ENCODE data around the gene PCDHGA6.

PCDHGA6 gene

DNA sequence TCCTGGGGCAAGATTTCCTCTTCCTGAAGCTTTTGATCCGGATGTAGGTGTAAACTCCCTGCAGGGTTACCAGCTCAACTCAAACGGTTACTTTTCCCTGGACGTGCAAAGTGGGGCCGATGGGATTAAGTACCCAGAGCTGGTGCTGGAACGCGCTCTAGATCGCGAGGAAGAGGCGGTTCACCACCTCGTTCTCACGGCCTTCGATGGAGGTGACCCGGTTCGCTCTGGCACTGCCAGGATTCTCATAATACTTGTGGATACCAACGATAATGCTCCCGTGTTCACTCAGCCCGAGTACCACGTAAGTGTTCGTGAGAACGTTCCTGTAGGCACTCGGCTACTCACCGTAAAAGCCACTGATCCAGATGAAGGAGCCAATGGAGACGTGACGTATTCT is 18.1 kb upstream of the PCDHGA6 start:
- H3K27me3 ChIP-seq (ENCODE audit: insufficient read depth, poor library complexity, severe bottlenecking), result no peaks in the 10 kb centered on the region
- no peak overlapping the region for H3K27ac ChIP-seq (replicated peaks)

GRCh38 chr5:141356133-141356532 is 17.6 kb upstream of the PCDHGA6 start:
- Histone ChIP-seq H3K4me3 (replicated peaks; ENCODE audit: insufficient read depth, low read length) (no peak overlapping the region), H3K27ac (replicated peaks) (no peak overlapping the region), H3K27me3 (ENCODE audit: insufficient read depth, poor library complexity, severe bottlenecking) (no peaks in the 10 kb centered on the region)
- no peak for DNase-seq (ENCODE audit: low read depth in 1 of 2, low spot score in 1 of 2)
- TF ChIP-seq, protein P1, sequence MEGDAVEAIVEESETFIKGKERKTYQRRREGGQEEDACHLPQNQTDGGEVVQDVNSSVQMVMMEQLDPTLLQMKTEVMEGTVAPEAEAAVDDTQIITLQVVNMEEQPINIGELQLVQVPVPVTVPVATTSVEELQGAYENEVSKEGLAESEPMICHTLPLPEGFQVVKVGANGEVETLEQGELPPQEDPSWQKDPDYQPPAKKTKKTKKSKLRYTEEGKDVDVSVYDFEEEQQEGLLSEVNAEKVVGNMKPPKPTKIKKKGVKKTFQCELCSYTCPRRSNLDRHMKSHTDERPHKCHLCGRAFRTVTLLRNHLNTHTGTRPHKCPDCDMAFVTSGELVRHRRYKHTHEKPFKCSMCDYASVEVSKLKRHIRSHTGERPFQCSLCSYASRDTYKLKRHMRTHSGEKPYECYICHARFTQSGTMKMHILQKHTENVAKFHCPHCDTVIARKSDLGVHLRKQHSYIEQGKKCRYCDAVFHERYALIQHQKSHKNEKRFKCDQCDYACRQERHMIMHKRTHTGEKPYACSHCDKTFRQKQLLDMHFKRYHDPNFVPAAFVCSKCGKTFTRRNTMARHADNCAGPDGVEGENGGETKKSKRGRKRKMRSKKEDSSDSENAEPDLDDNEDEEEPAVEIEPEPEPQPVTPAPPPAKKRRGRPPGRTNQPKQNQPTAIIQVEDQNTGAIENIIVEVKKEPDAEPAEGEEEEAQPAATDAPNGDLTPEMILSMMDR (IDR thresholded peaks at IDR 0.05; ENCODE audit: insufficient read depth, low read length), result no peak
- TF ChIP-seq SPI1 (IDR thresholded peaks at IDR 0.05; ENCODE audit: borderline replicate concordance, low read depth) (no peak), POLR2AphosphoS5 (IDR thresholded peaks at IDR 0.05; ENCODE audit: low read depth) (no peak), GABPA (IDR thresholded peaks at IDR 0.05; ENCODE audit: low read depth) (no peak)
- TF ChIP-seq, protein P2, sequence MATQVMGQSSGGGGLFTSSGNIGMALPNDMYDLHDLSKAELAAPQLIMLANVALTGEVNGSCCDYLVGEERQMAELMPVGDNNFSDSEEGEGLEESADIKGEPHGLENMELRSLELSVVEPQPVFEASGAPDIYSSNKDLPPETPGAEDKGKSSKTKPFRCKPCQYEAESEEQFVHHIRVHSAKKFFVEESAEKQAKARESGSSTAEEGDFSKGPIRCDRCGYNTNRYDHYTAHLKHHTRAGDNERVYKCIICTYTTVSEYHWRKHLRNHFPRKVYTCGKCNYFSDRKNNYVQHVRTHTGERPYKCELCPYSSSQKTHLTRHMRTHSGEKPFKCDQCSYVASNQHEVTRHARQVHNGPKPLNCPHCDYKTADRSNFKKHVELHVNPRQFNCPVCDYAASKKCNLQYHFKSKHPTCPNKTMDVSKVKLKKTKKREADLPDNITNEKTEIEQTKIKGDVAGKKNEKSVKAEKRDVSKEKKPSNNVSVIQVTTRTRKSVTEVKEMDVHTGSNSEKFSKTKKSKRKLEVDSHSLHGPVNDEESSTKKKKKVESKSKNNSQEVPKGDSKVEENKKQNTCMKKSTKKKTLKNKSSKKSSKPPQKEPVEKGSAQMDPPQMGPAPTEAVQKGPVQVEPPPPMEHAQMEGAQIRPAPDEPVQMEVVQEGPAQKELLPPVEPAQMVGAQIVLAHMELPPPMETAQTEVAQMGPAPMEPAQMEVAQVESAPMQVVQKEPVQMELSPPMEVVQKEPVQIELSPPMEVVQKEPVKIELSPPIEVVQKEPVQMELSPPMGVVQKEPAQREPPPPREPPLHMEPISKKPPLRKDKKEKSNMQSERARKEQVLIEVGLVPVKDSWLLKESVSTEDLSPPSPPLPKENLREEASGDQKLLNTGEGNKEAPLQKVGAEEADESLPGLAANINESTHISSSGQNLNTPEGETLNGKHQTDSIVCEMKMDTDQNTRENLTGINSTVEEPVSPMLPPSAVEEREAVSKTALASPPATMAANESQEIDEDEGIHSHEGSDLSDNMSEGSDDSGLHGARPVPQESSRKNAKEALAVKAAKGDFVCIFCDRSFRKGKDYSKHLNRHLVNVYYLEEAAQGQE (IDR thresholded peaks at IDR 0.05; ENCODE audit: insufficient replicate concordance, low read depth), result no peak

More for the DNA sequence above, 18.1 kb upstream of the PCDHGA6 start:
- no peak for DNase-seq (ENCODE audit: low read depth in 1 of 2, low spot score in 1 of 2)
- TF ChIP-seq GABPA (IDR thresholded peaks at IDR 0.05; ENCODE audit: low read depth), result no peak
- TF ChIP-seq, protein P1 (IDR thresholded peaks at IDR 0.05; ENCODE audit: insufficient read depth, low read length), result no peak
- TF ChIP-seq POLR2AphosphoS5 (IDR thresholded peaks at IDR 0.05; ENCODE audit: low read depth), result no peak
- TF ChIP-seq, protein P2 (IDR thresholded peaks at IDR 0.05; ENCODE audit: insufficient replicate concordance, low read depth), result no peak
- TF ChIP-seq SPI1 (IDR thresholded peaks at IDR 0.05; ENCODE audit: borderline replicate concordance, low read depth), result no peak
- no peak overlapping the region for H3K4me3 ChIP-seq (replicated peaks; ENCODE audit: insufficient read depth, low read length)

GRCh38 chr5:141356950-141357349 is 16.7 kb upstream of the PCDHGA6 start:
- DNase-seq (ENCODE audit: low read depth in 1 of 2, low spot score in 1 of 2), result no peak
- no peak overlapping the region for H3K27ac ChIP-seq (replicated peaks)
- no peak overlapping the region for H3K4me3 ChIP-seq (replicated peaks; ENCODE audit: insufficient read depth, low read length)
- no peaks in the 10 kb centered on the region for H3K27me3 ChIP-seq (ENCODE audit: insufficient read depth, poor library complexity, severe bottlenecking)
- TF ChIP-seq, protein P2 (IDR thresholded peaks at IDR 0.05; ENCODE audit: insufficient replicate concordance, low read depth), result peak; percentile 55
- no peak for TF ChIP-seq SPI1 (IDR thresholded peaks at IDR 0.05; ENCODE audit: borderline replicate concordance, low read depth)

Measured in HL-60 (cell line).